Right cardiac atrium (tissue), 5 donors: ENCODE data around the gene BTN1A1. TPM values are rescaled to one million over a fixed set of nuclear protein-coding genes. Genes with fewer than 3 reads are reported as not detected.

Experiments used
- ATAC-seq, 2 donors: fragments of 200-7000 bp; cut with Tn5 transposase; one replicate each; pipeline versions ENCODE4 v1.8.0 to v1.9.1; 2020; ENCODE audit warnings: moderate library complexity in 2 of 2, mild to moderate bottlenecking in 1 of 2
- DNase-seq, 3 donors: peaks; one replicate each; pipeline ENCODE4 v3.0.0-alpha.2; 2020
- H3K27ac ChIP-seq: one replicate; pipeline ENCODE4 v1.5.1; 2013; ENCODE audit warnings: mild to moderate bottlenecking, low read length, control low read depth, moderate library complexity
- H3K27me3 ChIP-seq: one replicate; pipeline ENCODE4 v1.6.1; 2013; ENCODE audit not compliant: control insufficient read depth, insufficient read depth
- H3K4me1 ChIP-seq: one replicate; pipeline ENCODE4 v1.6.1; 2013; ENCODE audit warnings: low read length; ENCODE audit not compliant: control insufficient read depth, insufficient read depth
- H3K4me3 ChIP-seq: one replicate; pipeline ENCODE4 v1.5.1; 2013; ENCODE audit warnings: low read length, control low read depth
- H3K9me3 ChIP-seq: one replicate; pipeline ENCODE4 v1.6.1; 2013; ENCODE audit warnings: low read length; ENCODE audit not compliant: control insufficient read depth
- WGBS: extraction: QIAGEN DNeasy Blood & Tissue Kit; methylation state at CpG from one replicate; pipeline ENCODE4 v1.1.7; 2013; 5-methylcytosine and 5-hydroxymethylcytosine counted together
- intact Hi-C, 4 donors: fragments of 100-400 bp; cut with DNase I; formaldehyde crosslinking; loops; one replicate each; pipeline versions ENCODE4 v1.11.0 to v1.14.0; 2022 to 2023
- polyA plus RNA-seq: library from polyadenylated mRNA; stranded (reverse); fragments of 200-250 nt; gene quantifications from one replicate; pipeline ENCODE4 v1.2.3, GENCODE V29; 2013
- total RNA-seq, 4 donors: library from RNA; stranded (reverse); fragmentation: NEBNext Ultra II Directional; extraction: Animal tissue kit (Norgen Biotek cat#: 25700); gene quantifications; one replicate each; pipeline ENCODE4 v1.2.1, GENCODE V29; 2021
- donor health status: healthy with polysubstance abuse.
- donor health status: DM: no; HTN: yes; CAD: no.
- donor health status: DM: no; HTN: no; CAD: no.
- donor health status: DM: no; HTN: yes; CAD: no; lungs with severe emphysema.
- donor health status: DM: yes; HTN: yes; CAD: no.

The BTN1A1 gene
- total and polyA plus RNA-seq, 5 donors: not detected

DNA sequence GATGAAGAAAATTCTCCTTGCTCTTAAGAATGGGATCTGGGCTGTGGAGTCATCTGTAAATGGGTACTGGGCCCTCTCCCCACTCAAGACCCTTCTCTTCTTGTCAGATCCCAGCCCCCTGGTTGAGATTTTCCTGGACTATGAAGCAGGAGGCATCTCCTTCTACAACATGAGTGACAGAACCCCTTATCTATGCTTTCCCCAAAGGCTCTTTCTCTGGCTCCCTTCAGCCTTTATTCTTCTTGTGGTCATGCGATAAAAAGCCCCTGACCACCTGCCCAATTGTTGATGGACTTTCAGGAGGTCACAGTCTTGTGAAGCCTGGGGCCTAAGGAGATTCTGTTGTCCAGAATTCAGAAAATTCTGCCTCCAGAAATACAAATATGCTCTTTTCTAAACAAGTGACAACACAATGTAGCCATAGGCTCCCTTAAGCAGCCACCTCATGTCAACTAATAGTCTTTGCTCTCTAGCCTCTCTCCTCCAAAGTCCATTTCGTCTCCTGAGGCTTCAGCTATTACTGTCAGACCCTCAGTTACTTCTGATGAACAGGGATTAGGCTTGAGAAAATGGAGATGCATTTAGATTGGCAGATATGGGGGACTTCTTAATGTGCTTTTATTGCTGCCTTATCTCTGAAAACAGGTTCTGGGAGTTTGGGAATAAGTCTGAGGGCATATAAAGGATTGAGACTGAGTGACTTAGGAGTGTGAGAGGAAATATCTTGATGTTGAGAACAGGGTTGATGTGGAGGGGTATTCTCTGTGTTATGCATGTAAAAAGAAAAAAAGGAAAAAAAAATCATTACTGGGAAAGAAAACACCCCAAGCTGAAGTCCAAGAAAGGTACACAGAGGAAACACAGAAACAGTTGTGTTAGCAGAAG is 21.8 kb upstream of the BTN1A1 start:
- H3K4me3 ChIP-seq: no peak overlapping the region
- H3K27me3 ChIP-seq: no peaks in the 10 kb centered on the region
- H3K4me1 ChIP-seq: no peaks in the 10 kb centered on the region
- no peak for ATAC-seq
- WGBS: 91% methylated on average over 2 of the region's 2 CpGs
- no peak overlapping the region for H3K27ac ChIP-seq
- DNase-seq: no peak
- intact Hi-C loops: loop anchor here in 1 of 4 donors (5.0 kb wide), 1 partner anchor 39 kb away; no protein-coding TSS in a partner anchor
- no peaks in the 10 kb centered on the region for H3K9me3 ChIP-seq

DNA sequence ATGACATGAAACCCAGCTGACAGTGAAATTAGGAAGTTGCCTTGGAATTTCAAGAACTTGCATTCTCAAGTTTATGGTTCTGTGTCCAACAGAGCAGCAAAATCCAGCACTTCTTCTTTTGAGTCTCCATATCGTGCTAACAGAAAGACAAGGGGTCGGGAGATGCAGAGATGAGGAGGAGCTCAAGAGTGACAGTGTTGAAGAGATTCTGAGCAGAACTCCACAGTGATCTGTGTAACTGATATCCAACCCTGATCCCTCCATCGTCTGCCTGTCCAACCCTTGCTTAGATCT is 21.2 kb upstream of the BTN1A1 start:
- DNase-seq (no peak), ATAC-seq (no peak)
- no peaks in the 10 kb centered on the region for H3K27me3 ChIP-seq
- no peaks in the 10 kb centered on the region for H3K9me3 ChIP-seq
- WGBS: 69% methylated on average over 3 of the region's 3 CpGs
- H3K27ac ChIP-seq: no peak overlapping the region
- no peaks in the 10 kb centered on the region for H3K4me1 ChIP-seq
- H3K4me3 ChIP-seq: no peak overlapping the region
- intact Hi-C loops: loop anchor here in 1 of 4 donors (5.0 kb wide), 1 partner anchor 38 kb away; no protein-coding TSS in a partner anchor

DNA sequence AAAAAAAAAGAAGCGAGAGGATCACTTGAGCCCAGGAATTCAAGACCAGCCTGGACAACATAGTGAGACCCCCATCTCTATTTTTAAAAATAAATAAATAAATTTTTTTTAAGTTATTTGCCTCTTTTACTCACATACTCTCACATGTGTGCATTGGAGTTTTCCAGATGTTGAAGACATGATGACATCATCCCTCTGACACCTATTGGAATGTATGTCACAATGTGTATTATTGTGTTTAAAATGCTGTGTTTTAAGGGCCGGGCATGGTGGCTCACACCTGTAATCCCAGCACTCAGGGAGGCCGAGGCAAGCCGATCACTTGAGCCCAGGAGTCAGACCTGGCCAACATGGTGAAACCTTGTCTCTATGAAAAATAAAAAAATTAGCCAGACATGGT is 17.8 kb upstream of the BTN1A1 start:
- no peak for ATAC-seq
- H3K9me3 ChIP-seq: no peaks in the 10 kb centered on the region
- no peak overlapping the region for H3K4me3 ChIP-seq
- no peaks in the 10 kb centered on the region for H3K4me1 ChIP-seq
- no peaks in the 10 kb centered on the region for H3K27me3 ChIP-seq
- H3K27ac ChIP-seq: no peak overlapping the region
- WGBS: 95% methylated on average over 4 of the region's 4 CpGs
- DNase-seq: no peak
- intact Hi-C loops: no loop called here

- intact Hi-C loops: no loop called here
- no peaks in the 10 kb centered on the region for H3K4me1 ChIP-seq
- DNase-seq (no peak), ATAC-seq (no peak)
- H3K27ac ChIP-seq: no peak overlapping the region
- H3K4me3 ChIP-seq: no peak overlapping the region
- WGBS: 87% methylated on average over 3 of the region's 3 CpGs
- no peaks in the 10 kb centered on the region for H3K27me3 ChIP-seq
- H3K9me3 ChIP-seq: no peaks in the 10 kb centered on the region
Observed at GRCh38 chr6:26483727-26484126, 16.4 kb upstream of the BTN1A1 start.

GRCh38 chr6:26484161-26484560 is 15.9 kb upstream of the BTN1A1 start:
- Histone ChIP-seq H3K9me3 (no peaks in the 10 kb centered on the region), H3K4me3 (no peak overlapping the region), H3K4me1 (no peaks in the 10 kb centered on the region), H3K27ac (no peak overlapping the region), H3K27me3 (no peaks in the 10 kb centered on the region)
- no peak for DNase-seq
- WGBS: 67% methylated on average over 2 of the region's 2 CpGs
- no peak for ATAC-seq
- intact Hi-C loops: no loop called here

- Histone ChIP-seq H3K27me3 (no peaks in the 10 kb centered on the region), H3K4me1 (no peaks in the 10 kb centered on the region), H3K9me3 (no peaks in the 10 kb centered on the region), H3K27ac (no peak overlapping the region), H3K4me3 (no peak overlapping the region)
- DNase-seq: no peak
- WGBS: 73% methylated on average over 6 of the region's 6 CpGs
- intact Hi-C loops: no loop called here
- ATAC-seq: no peak
Observed at GRCh38 chr6:26485112-26485780, 14.9 kb upstream of the BTN1A1 start.

GRCh38 chr6:26486358-26486757 is 13.7 kb upstream of the BTN1A1 start:
- DNase-seq: no peak
- Histone ChIP-seq H3K4me1 (no peaks in the 10 kb centered on the region), H3K27me3 (no peaks in the 10 kb centered on the region), H3K27ac (no peak overlapping the region), H3K9me3 (no peaks in the 10 kb centered on the region), H3K4me3 (no peak overlapping the region)
- 75% methylated on average over 5 of the region's 5 CpGs for WGBS
- ATAC-seq: no peak
- intact Hi-C loops: no loop called here

DNA sequence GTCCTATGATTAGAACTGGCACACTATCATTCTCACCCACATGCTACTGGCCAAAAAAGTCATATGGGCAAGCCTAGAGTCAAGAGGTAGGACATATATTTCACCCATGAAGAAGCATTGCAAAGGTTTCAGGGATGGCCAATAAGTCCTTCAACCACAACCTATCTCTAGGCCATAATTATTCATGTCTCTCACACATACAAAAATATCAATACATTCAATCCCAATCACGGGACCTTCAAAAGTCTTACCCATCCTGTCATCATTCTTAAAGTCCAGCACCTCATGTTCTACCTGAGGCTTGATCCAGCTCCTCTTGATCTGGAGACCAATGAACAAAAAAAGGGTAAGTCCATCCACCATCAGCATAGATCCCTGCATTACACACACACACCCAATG is 12.6 kb upstream of the BTN1A1 start:
- Histone ChIP-seq H3K9me3 (no peaks in the 10 kb centered on the region), H3K27ac (no peak overlapping the region), H3K27me3 (no peaks in the 10 kb centered on the region), H3K4me3 (no peak overlapping the region), H3K4me1 (no peaks in the 10 kb centered on the region)
- ATAC-seq: no peak
- 93% methylated on average over 1 of the region's 1 CpG for WGBS
- intact Hi-C loops: no loop called here
- DNase-seq: no peak

GRCh38 chr6:26489996-26490964 is 9.8 kb upstream of the BTN1A1 start:
- DNase-seq (no peak), ATAC-seq (no peak)
- Histone ChIP-seq H3K27me3 (no peaks in the 10 kb centered on the region), H3K27ac (no peak overlapping the region), H3K4me3 (no peak overlapping the region), H3K9me3 (no peaks in the 10 kb centered on the region), H3K4me1 (no peaks in the 10 kb centered on the region)
- intact Hi-C loops: no loop called here
- WGBS: 90% methylated on average over 8 of the region's 8 CpGs

DNA sequence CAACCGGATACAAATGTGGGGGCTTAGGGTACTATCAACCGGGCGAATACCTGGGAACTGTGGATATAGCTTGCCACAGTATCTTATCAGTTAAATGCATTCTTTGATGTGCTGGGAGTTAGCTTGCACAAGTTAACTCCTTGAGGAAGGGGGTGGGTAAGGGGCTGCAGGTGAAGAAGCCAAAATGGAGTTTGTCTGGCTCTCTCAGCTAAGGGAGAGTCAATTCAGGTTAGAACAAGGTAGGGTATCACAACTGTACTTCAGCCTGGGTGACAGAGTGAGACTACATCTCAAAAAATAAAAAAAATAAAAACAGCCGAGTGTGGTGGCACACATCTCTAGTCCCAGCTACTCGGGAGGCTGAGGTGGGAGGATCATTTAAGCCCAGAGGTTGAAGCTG is 8.5 kb upstream of the BTN1A1 start:
- Histone ChIP-seq H3K27me3 (no peaks in the 10 kb centered on the region), H3K4me3 (no peak overlapping the region), H3K4me1 (no peaks in the 10 kb centered on the region), H3K27ac (no peak overlapping the region), H3K9me3 (no peaks in the 10 kb centered on the region)
- ATAC-seq (no peak), DNase-seq (no peak)
- intact Hi-C loops: no loop called here
- 77% methylated on average over 5 of the region's 5 CpGs for WGBS

DNA sequence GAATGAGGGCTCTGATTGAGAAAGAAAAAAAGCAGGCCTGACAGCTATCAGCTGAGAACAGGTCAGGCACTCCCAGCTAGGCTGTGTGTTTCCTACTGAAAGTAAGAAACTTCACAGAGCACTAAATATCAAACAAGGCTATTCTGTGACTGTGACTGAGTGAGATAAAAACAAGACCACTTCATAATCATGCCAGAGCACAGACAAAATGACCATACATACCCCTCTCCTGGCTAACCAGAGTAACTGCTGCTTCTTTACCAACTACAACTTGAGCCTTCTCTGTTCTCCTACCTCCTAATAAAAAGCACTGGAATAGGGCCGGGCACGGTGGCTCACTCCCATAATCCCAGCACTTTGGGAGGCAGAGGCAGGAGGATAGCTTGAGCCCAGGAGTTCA is 6.8 kb upstream of the BTN1A1 start:
- ATAC-seq (no peak), DNase-seq (no peak)
- intact Hi-C loops: no loop called here
- Histone ChIP-seq H3K4me3 (no peak overlapping the region), H3K4me1 (no peaks in the 10 kb centered on the region), H3K27me3 (no peaks in the 10 kb centered on the region), H3K9me3 (no peaks in the 10 kb centered on the region), H3K27ac (no peak overlapping the region)
- WGBS: 69% methylated on average over 2 of the region's 2 CpGs
